HepG2 (cell line): Measurements from ENCODE around the gene ATG2A. TPM values are rescaled to one million over a fixed set of nuclear protein-coding genes. Genes with fewer than 3 reads are reported as not detected.

ENCODE experiments used
- AKAP8 ChIP-seq: sonication (generic); formaldehyde crosslinking; IDR thresholded peaks from 2 replicates; pipeline ENCODE4 v1.5.1; 2020; ENCODE audit warnings: mild to moderate bottlenecking, missing genetic modification reagents
- DNMT3B ChIP-seq: conservative IDR thresholded peaks from 2 replicates; pipeline ENCODE4 v1.6.1; 2016; ENCODE audit warnings: missing biosample characterization, control low read depth
- HOXA7 ChIP-seq: sonication (generic); formaldehyde crosslinking; IDR thresholded peaks from 2 replicates; pipeline ENCODE4 v1.8.1; 2022; ENCODE audit warnings: mild to moderate bottlenecking, missing genetic modification reagents, moderate library complexity
- IKZF1 ChIP-seq: fragments of 450-650 bp; IDR thresholded peaks from 2 replicates; pipeline ENCODE4 v1.7.1; 2016
- IKZF4 ChIP-seq: sonication (generic); formaldehyde crosslinking; IDR thresholded peaks from 2 replicates; pipeline ENCODE4 v1.5.1; 2020; ENCODE audit warnings: borderline replicate concordance, mild to moderate bottlenecking, low read depth, missing genetic modification reagents; ENCODE audit errors: not compliant biosample characterization
- LCORL ChIP-seq, 2 experiments: fragments of 450-650 bp in 1 of 2; sonication (generic) in 1 of 2; formaldehyde crosslinking in 1 of 2; IDR thresholded peaks; 2 replicates each; pipeline versions ENCODE4 v1.5.0 to v1.6.1; 2017 to 2020; ENCODE audit warnings: antibody characterized with exemption in 1 of 2, missing genetic modification reagents in 1 of 2
- NCOR1 ChIP-seq: fragments of 200-600 bp; sonication (generic); IDR thresholded peaks from 2 replicates; pipeline ENCODE4 v1.7.0; 2017; ENCODE audit warnings: antibody characterized with exemption, low read length, borderline replicate concordance
- NFYB ChIP-seq: sonication (generic); formaldehyde crosslinking; IDR thresholded peaks from 2 replicates; pipeline ENCODE4 v1.4.0; 2020; ENCODE audit warnings: missing genetic modification reagents
- SMC3 ChIP-seq: IDR thresholded peaks from 2 replicates; pipeline ENCODE4 v1.6.1; 2011; ENCODE audit warnings: low read length, improper control_type of control experiment
- ZNF530 ChIP-seq: sonication (generic); formaldehyde crosslinking; IDR thresholded peaks from 2 replicates; pipeline ENCODE4 v1.5.0; 2020; ENCODE audit warnings: low read depth, mild to moderate bottlenecking, missing genetic modification reagents
- ZNF558 ChIP-seq: sonication (generic); formaldehyde crosslinking; IDR thresholded peaks from 2 replicates; pipeline ENCODE4 v1.9.0; 2022; ENCODE audit warnings: mild to moderate bottlenecking, missing genetic modification reagents, borderline replicate concordance
- ZNF781 ChIP-seq: sonication (generic); formaldehyde crosslinking; IDR thresholded peaks from 2 replicates; pipeline ENCODE4 v1.5.1; 2020; ENCODE audit warnings: borderline replicate concordance, mild to moderate bottlenecking, missing genetic modification reagents; ENCODE audit errors: not compliant biosample characterization
- ZNF878 ChIP-seq: sonication (generic); formaldehyde crosslinking; IDR thresholded peaks from 2 replicates; pipeline ENCODE4 v1.8.1; 2023; ENCODE audit warnings: mild to moderate bottlenecking, missing genetic modification reagents, moderate library complexity
- polyA plus RNA-seq, 8 experiments: library from polyadenylated mRNA; depleted of rRNA in 3 of 8; stranded (reverse) in 7 of 8; unstranded in 1 of 8; fragments of >200 nt; fragmentation: Illumina TruSeq in 4 of 8; extraction: Trizol in 4 of 8; gene quantifications; 2 replicates each; pipeline versions ENCODE4 v1.2.1 to v1.2.3, GENCODE V29; 2011 to 2016; ENCODE audit warnings: low read depth in 4 of 8, missing spikeins in 1 of 8, mixed read lengths in 1 of 8; ENCODE audit not compliant: insufficient read depth in 1 of 8
- total RNA-seq, 5 experiments: library from RNA; depleted of rRNA; stranded (reverse); fragments of >200 nt; fragmentation: Illumina TruSeq; extraction: Trizol; gene quantifications; 2 replicates each; pipeline ENCODE4 v1.2.3, GENCODE V29; 2016; ENCODE audit warnings: low read depth in 1 of 5
- TF ChIP-seq, protein P1 (sequence below): sonication (generic); formaldehyde crosslinking; IDR thresholded peaks from 2 replicates; pipeline ENCODE4 v1.5.1; 2020; ENCODE audit warnings: mild to moderate bottlenecking, missing genetic modification reagents
- TF ChIP-seq, protein P2 (sequence below): sonication (generic); formaldehyde crosslinking; IDR thresholded peaks from 2 replicates; pipeline ENCODE4 v1.5.0; 2020; ENCODE audit warnings: missing genetic modification reagents
- TF ChIP-seq, protein P3 (sequence below): IDR thresholded peaks from 2 replicates; pipeline ENCODE4 v1.6.1; 2016
- TF ChIP-seq, protein P4 (sequence below): sonication (generic); formaldehyde crosslinking; IDR thresholded peaks from 2 replicates; pipeline ENCODE4 v1.5.0; 2020; ENCODE audit warnings: mild to moderate bottlenecking, low read depth, missing genetic modification reagents, borderline replicate concordance
- TF ChIP-seq, protein P5 (sequence below): fragments of 450-650 bp; IDR thresholded peaks from 2 replicates; pipeline ENCODE4 v1.6.1; 2016

The ATG2A gene
- total and polyA plus RNA-seq, 2 of the 13 experiments (the other 11 are each of a cell fraction or from before 2014, with no cell fraction given), result 6.7 to 8.0 TPM

DNA sequence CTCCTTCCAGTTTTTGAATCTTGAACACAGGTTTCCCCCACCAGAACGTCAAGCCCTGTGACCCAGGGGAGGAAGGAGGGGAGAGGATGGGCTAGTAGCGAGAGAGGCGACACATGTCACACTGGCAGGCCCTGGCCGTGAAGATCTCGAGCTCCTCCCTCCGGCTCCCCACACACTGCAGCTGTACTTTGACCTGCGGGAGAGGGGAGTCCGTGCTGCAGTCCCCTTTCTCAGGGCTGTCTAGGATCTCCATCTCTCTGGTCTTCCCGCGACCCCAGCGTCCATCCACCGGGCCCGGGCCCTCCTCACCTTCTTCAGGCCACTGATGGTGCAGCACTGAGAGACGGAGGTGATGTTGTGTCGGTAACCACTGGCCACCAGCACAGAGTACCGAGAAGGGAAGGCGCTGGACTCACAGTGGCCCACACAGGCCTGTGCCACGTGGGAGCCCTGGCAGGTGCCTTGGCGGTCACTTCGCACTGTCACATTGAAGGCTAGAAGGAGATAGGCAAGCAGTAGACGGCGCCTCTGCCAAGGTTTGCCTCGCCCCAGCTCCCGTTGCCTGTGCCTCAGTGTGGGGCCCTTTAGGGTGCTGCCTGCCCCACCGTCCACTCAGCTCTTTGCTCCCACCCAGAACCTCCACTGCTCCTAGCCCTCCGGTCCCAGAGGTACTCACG lies 17.8 kb upstream of the ATG2A start (continued):
- TF ChIP-seq IKZF1, result no peak
- TF ChIP-seq, protein P1, sequence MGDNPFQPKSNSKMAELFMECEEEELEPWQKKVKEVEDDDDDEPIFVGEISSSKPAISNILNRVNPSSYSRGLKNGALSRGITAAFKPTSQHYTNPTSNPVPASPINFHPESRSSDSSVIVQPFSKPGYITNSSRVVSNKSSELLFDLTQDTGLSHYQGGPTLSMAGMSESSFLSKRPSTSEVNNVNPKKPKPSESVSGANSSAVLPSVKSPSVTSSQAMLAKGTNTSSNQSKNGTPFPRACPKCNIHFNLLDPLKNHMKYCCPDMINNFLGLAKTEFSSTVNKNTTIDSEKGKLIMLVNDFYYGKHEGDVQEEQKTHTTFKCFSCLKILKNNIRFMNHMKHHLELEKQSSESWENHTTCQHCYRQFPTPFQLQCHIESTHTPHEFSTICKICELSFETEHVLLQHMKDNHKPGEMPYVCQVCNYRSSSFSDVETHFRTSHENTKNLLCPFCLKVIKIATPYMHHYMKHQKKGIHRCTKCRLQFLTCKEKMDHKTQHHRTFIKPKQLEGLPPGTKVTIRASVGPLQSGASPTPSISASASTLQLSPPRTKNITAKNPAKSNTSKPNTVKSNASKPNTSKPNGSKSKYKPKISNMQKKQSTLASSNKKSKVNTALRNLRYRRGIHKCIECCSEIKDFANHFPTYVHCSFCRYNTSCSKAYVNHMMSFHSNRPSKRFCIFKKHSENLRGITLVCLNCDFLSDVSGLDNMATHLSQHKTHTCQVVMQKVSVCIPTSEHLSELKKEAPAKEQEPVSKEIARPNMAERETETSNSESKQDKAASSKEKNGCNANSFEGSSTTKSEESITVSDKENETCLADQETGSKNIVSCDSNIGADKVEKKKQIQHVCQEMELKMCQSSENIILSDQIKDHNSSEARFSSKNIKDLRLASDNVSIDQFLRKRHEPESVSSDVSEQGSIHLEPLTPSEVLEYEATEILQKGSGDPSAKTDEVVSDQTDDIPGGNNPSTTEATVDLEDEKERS, result no peak
- TF ChIP-seq IKZF4 (CRISPR knock-in tag), result peak; percentile 66
- no peak for TF ChIP-seq ZNF781 (CRISPR knock-in tag)
- TF ChIP-seq HOXA7, result no peak
- TF ChIP-seq, protein P2, sequence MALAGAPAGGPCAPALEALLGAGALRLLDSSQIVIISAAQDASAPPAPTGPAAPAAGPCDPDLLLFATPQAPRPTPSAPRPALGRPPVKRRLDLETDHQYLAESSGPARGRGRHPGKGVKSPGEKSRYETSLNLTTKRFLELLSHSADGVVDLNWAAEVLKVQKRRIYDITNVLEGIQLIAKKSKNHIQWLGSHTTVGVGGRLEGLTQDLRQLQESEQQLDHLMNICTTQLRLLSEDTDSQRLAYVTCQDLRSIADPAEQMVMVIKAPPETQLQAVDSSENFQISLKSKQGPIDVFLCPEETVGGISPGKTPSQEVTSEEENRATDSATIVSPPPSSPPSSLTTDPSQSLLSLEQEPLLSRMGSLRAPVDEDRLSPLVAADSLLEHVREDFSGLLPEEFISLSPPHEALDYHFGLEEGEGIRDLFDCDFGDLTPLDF, result no peak
- TF ChIP-seq LCORL (IDR thresholded peaks at IDR 0.05), result no peak
- TF ChIP-seq LCORL (CRISPR knock-in tag; IDR thresholded peaks at IDR 0.05), result peak; percentile 70
- TF ChIP-seq SMC3, result no peak
- no peak for TF ChIP-seq ZNF530 (CRISPR knock-in tag)
- TF ChIP-seq, protein P3, sequence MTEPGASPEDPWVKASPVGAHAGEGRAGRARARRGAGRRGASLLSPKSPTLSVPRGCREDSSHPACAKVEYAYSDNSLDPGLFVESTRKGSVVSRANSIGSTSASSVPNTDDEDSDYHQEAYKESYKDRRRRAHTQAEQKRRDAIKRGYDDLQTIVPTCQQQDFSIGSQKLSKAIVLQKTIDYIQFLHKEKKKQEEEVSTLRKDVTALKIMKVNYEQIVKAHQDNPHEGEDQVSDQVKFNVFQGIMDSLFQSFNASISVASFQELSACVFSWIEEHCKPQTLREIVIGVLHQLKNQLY (CRISPR knock-in tag), result no peak
- no peak for TF ChIP-seq ZNF558 (CRISPR knock-in tag)
- TF ChIP-seq NFYB (CRISPR knock-in tag), result no peak
- TF ChIP-seq AKAP8, result 0 out of 2 replicates have a peak, but pooled peaks have one; percentile 52
- TF ChIP-seq DNMT3B (CRISPR knock-in tag), result no peak
- TF ChIP-seq, protein P4, sequence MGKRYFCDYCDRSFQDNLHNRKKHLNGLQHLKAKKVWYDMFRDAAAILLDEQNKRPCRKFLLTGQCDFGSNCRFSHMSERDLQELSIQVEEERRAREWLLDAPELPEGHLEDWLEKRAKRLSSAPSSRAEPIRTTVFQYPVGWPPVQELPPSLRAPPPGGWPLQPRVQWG (CRISPR knock-in tag), result no peak
- TF ChIP-seq NCOR1, result 0 out of 2 replicates have a peak, but pooled peaks have one; percentile 28
- TF ChIP-seq ZNF878 (CRISPR knock-in tag), result no peak
- TF ChIP-seq, protein P5, sequence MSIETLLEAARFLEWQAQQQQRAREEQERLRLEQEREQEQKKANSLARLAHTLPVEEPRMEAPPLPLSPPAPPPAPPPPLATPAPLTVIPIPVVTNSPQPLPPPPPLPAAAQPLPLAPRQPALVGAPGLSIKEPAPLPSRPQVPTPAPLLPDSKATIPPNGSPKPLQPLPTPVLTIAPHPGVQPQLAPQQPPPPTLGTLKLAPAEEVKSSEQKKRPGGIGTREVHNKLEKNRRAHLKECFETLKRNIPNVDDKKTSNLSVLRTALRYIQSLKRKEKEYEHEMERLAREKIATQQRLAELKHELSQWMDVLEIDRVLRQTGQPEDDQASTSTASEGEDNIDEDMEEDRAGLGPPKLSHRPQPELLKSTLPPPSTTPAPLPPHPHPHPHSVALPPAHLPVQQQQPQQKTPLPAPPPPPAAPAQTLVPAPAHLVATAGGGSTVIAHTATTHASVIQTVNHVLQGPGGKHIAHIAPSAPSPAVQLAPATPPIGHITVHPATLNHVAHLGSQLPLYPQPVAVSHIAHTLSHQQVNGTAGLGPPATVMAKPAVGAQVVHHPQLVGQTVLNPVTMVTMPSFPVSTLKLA, result no peak
